ENCODE results near the gene CHD3. TPM values are rescaled to one million over a fixed set of nuclear protein-coding genes. Genes with fewer than 3 reads are reported as not detected.

The CHD3 gene
- total RNA-seq (2021; ENCODE audit: unreplicated experiment) (84.6 TPM), Bru-seq, nascent RNA (percentile 78 among the genes with signal in this experiment), BruChase-seq, experiment 1, labeled RNA remaining after a 2-hour chase (percentile 84 among the genes with signal in this experiment), BruChase-seq, experiment 2, labeled RNA remaining after a 6-hour chase (percentile 90 among the genes with signal in this experiment)
- 113 TPM for polyA plus RNA-seq (2012; ENCODE audit: insufficient read length)
- long read RNA-seq, transcript CHD3-211 (3 exons, 2,515 nt): major isoform, 6 of 99 reads
- long read RNA-seq, partial matches to known transcripts: 79 of 99 reads
- long read RNA-seq, other reads (novel, unspliced or antisense): 14 of 99 reads

DNA sequence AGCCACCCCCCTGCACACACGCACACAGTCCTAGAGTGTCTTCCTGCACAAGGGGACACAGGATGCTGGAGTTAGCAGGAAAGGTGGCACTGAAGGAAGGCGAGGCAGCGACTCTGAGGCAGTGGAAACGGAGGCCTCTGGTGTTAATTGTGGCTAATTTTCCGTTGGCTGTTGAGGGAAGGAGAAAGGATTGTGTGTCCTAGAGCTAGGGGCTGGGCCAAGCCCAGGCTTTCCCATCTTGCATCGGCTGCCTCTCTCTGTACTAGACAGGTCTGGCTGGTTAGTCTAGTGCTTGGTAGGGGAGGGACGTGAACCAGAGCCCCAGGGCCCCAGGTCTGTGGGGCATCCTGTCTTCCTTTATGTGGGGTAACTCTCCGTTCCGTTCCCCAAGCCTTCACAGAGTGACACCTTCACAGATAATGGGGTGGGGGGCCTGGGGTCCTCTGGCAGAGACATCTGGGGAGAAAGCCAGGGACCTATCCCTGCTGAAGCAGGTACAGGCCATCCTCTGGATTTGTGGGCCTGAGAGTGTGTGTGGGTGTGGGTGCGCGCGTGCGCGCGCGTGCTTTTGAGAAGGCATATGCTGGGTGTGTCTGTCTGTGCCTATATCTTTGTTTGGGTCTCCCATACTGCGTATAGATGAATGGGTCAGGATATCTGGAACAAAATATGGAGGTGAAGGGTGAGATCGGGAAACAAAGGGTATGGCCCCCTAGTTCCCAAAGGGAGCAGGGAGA lies at the start of gene CHD3:
TSS of gene CHD3 (plus strand) at position 606 of the 737 bp plus-strand sequence. CDS start 212 bp downstream, outside the sequence.
- no peak for DNase-seq (ENCODE audit: low read depth, low spot score)
- POLR2A ChIA-PET: no interaction called here
- intact Hi-C loops (cut with micrococcal nuclease; ENCODE audit: unreplicated experiment): no loop called here

DNA sequence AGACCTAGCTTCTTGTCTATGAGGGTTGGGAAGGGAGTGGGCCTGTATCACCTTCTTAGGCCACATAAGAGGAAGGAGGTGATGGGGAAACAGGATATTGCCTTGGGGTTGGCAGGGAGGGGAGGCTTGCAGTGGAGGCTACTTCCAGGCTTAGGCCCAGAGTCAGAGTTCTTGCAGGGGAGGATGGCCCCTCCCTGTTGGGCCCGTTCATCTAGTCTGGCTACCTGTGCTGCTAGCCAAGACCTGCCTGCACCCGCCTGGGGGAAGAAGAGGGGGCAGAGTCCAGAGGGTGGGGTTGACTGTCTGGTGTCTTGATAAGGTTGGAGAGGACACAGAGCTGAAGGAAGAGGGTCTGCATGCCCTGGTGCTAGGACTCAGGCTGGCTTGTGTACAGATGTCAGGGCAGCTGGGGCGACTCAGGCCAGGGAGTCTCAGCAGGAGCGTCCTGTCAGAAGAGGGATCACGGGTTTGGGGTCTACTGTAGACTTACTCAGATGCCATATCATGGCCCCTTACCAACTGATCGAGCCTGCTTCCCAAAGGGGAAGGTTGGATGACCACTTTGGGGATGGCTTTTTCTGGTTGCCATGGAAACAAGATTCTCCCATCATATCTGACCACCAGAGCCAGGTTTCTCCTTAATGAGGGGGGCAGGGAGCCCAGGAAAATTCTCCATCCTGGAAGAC lies 49.3 kb upstream of the CHD3 start:
- no peaks in the 10 kb centered on the region; the same call in 1 of the 2 replicates for H3K36me3 ChIP-seq (ENCODE audit: control insufficient read depth, insufficient read depth, low read length)
- intact Hi-C loops (cut with micrococcal nuclease; ENCODE audit: unreplicated experiment) (no loop called here), in situ Hi-C loops (cut with HindIII; ENCODE audit: low pct_unique_long_range_greater_than_20kb, low sequenced_read_pairs) (no loop called here)
- ATAC-seq (no peak), DNase-seq (ENCODE audit: low read depth, low spot score) (no peak)
- H3K4me3 ChIP-seq (ENCODE audit: low read depth in 2 of 2, low read length in 2 of 2): no peak overlapping the region
- no peaks in the 10 kb centered on the region for H3K27me3 ChIP-seq (ENCODE audit: control insufficient read depth, insufficient read depth, low read length)
- peak overlapping the region; percentile 85 for H3K27ac ChIP-seq (ENCODE audit: low read length)
- peaks cover 39% of the 10 kb centered on the region for H3K4me1 ChIP-seq (ENCODE audit: control insufficient read depth, insufficient read depth, low read length)
- H3K9me3 ChIP-seq (ENCODE audit: control insufficient read depth, insufficient read depth, low read depth, low read length): no peaks in the 10 kb centered on the region
- BruUV-seq (replicated peaks): no TSS peak
- ChIA-PET POLR2A (no interaction called here), CTCF (no interaction called here)
- TF ChIP-seq, protein P1, sequence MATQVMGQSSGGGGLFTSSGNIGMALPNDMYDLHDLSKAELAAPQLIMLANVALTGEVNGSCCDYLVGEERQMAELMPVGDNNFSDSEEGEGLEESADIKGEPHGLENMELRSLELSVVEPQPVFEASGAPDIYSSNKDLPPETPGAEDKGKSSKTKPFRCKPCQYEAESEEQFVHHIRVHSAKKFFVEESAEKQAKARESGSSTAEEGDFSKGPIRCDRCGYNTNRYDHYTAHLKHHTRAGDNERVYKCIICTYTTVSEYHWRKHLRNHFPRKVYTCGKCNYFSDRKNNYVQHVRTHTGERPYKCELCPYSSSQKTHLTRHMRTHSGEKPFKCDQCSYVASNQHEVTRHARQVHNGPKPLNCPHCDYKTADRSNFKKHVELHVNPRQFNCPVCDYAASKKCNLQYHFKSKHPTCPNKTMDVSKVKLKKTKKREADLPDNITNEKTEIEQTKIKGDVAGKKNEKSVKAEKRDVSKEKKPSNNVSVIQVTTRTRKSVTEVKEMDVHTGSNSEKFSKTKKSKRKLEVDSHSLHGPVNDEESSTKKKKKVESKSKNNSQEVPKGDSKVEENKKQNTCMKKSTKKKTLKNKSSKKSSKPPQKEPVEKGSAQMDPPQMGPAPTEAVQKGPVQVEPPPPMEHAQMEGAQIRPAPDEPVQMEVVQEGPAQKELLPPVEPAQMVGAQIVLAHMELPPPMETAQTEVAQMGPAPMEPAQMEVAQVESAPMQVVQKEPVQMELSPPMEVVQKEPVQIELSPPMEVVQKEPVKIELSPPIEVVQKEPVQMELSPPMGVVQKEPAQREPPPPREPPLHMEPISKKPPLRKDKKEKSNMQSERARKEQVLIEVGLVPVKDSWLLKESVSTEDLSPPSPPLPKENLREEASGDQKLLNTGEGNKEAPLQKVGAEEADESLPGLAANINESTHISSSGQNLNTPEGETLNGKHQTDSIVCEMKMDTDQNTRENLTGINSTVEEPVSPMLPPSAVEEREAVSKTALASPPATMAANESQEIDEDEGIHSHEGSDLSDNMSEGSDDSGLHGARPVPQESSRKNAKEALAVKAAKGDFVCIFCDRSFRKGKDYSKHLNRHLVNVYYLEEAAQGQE (IDR thresholded peaks at IDR 0.05; ENCODE audit: insufficient read depth in 1 of 2, low read depth in 2 of 2, low read length in 1 of 2): no peak
- TF ChIP-seq, protein P2, sequence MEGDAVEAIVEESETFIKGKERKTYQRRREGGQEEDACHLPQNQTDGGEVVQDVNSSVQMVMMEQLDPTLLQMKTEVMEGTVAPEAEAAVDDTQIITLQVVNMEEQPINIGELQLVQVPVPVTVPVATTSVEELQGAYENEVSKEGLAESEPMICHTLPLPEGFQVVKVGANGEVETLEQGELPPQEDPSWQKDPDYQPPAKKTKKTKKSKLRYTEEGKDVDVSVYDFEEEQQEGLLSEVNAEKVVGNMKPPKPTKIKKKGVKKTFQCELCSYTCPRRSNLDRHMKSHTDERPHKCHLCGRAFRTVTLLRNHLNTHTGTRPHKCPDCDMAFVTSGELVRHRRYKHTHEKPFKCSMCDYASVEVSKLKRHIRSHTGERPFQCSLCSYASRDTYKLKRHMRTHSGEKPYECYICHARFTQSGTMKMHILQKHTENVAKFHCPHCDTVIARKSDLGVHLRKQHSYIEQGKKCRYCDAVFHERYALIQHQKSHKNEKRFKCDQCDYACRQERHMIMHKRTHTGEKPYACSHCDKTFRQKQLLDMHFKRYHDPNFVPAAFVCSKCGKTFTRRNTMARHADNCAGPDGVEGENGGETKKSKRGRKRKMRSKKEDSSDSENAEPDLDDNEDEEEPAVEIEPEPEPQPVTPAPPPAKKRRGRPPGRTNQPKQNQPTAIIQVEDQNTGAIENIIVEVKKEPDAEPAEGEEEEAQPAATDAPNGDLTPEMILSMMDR (IDR thresholded peaks at IDR 0.05): no peak
- TF ChIP-seq POLR2AphosphoS5 (IDR thresholded peaks at IDR 0.05; ENCODE audit: low read depth, low read length): no peak
- no peak for TF ChIP-seq SIN3A (IDR thresholded peaks at IDR 0.05; ENCODE audit: borderline replicate concordance, insufficient read depth, low read depth, low read length)
- TF ChIP-seq TCF7L2 (IDR thresholded peaks at IDR 0.05; ENCODE audit: low read depth, low read length): no peak

More for the DNA sequence above, at the start of gene CHD3:
- H3K4me1 ChIP-seq (ENCODE audit: control insufficient read depth, insufficient read depth, low read length): peaks cover 27% of the 10 kb centered on the region
- no peaks in the 10 kb centered on the region for H3K9me3 ChIP-seq (ENCODE audit: control insufficient read depth, insufficient read depth, low read depth, low read length)
- H3K4me3 ChIP-seq (ENCODE audit: low read depth in 2 of 2, low read length in 2 of 2): peak within 1 kb of the TSS; percentile 63 to 77
- H3K36me3 ChIP-seq (ENCODE audit: control insufficient read depth, insufficient read depth, low read length): peaks cover 4% of the 10 kb centered on the region
- 0 out of 2 replicates have a peak, but pooled peaks have one; percentile 2 for ATAC-seq
- TF ChIP-seq TCF7L2 (IDR thresholded peaks at IDR 0.05; ENCODE audit: low read depth, low read length): no peak
- no peak for TF ChIP-seq POLR2AphosphoS5 (IDR thresholded peaks at IDR 0.05; ENCODE audit: low read depth, low read length)
- TF ChIP-seq, protein P2 (IDR thresholded peaks at IDR 0.05): no peak
- TF ChIP-seq SIN3A (IDR thresholded peaks at IDR 0.05; ENCODE audit: borderline replicate concordance, insufficient read depth, low read depth, low read length): no peak
- TF ChIP-seq, protein P1 (IDR thresholded peaks at IDR 0.05; ENCODE audit: insufficient read depth in 1 of 2, low read depth in 2 of 2, low read length in 1 of 2): no peak
- peak within 1 kb of the TSS; percentile 86 for H3K27ac ChIP-seq (ENCODE audit: low read length)
- in situ Hi-C loops (cut with HindIII; ENCODE audit: low pct_unique_long_range_greater_than_20kb, low sequenced_read_pairs): no loop called here
- CTCF ChIA-PET: interaction anchor here (0.6 kb wide), 1 partner anchor 94 kb away, joined by 4 read pairs; no protein-coding TSS in a partner anchor
- no peaks in the 10 kb centered on the region for H3K27me3 ChIP-seq (ENCODE audit: control insufficient read depth, insufficient read depth, low read length)
- BruUV-seq (replicated peaks): no TSS peak
